B cell (primary cell): ENCODE measurements around the gene NRROS. TPM values are rescaled to one million over a fixed set of nuclear protein-coding genes. Genes with fewer than 3 reads are reported as not detected.

Source experiments
- ATAC-seq: fragments of 200-7000 bp; cut with Tn5 transposase; one replicate; pipeline ENCODE4 v1.10.0; 2021; ENCODE audit warnings: low read depth, mild to moderate bottlenecking, moderate number of reproducible peaks, moderate library complexity
- CTCF ChIA-PET: fragments of 350-600 bp; sonication (Branson Sonifier 250); formaldehyde crosslinking; loops from one replicate; lab custom pipeline; 2021; ENCODE audit warnings: antibody characterized with exemption, inconsistent platforms; lab: Charles Lee
- POLR2A ChIA-PET: fragments of 350-600 bp; sonication (Branson Sonifier 250); formaldehyde crosslinking; loops from one replicate; lab custom pipeline; 2021; ENCODE audit warnings: antibody characterized with exemption; lab: Charles Lee
- DNase-seq: peaks from one replicate; pipeline ENCODE4 v3.0.0; 2013
- H2AFZ ChIP-seq: 2 replicates; pipeline ENCODE4 v1.6.1; 2012; ENCODE audit warnings: mild to moderate bottlenecking, low read depth, low read length; ENCODE audit not compliant: insufficient read depth, poor library complexity, severe bottlenecking
- H3K27ac ChIP-seq, 2 donors: 1 replicate in 1 of 2; 2 replicates in 1 of 2; pipeline ENCODE4 v1.5.1; 2012 to 2013; ENCODE audit warnings: low read length in 2 of 2, mild to moderate bottlenecking in 2 of 2, moderate library complexity in 1 of 2
- H3K27me3 ChIP-seq, 4 experiments: fragments of 200-600 bp in 1 of 4; sonication (generic) in 1 of 4; replicated peaks in 1 of 4; 1 replicate in 2 of 4; 2 replicates in 2 of 4; pipeline versions ENCODE4 v1.6.1 to v1.7.0; 2013 to 2016; ENCODE audit warnings: low read length in 3 of 4, mild to moderate bottlenecking in 2 of 4, mixed read lengths in 1 of 4, moderate library complexity in 1 of 4; ENCODE audit not compliant: insufficient read depth in 4 of 4, control insufficient read depth in 3 of 4; ENCODE audit errors: control extremely low read depth in 1 of 4
- H3K36me3 ChIP-seq, 2 experiments: replicated peaks in 1 of 2; 1 replicate in 1 of 2; 2 replicates in 1 of 2; pipeline versions ENCODE4 v1.6.1 to v1.7.1; 2013; ENCODE audit warnings: low read length in 1 of 2; ENCODE audit not compliant: insufficient read depth in 2 of 2, control insufficient read depth in 1 of 2; ENCODE audit errors: control extremely low read depth in 1 of 2, extremely low read depth in 1 of 2
- H3K4me1 ChIP-seq, 2 donors: fragments of 200-600 bp in 1 of 2; sonication (generic) in 1 of 2; 1 replicate in 1 of 2; 2 replicates in 1 of 2; pipeline versions ENCODE4 v1.5.1 to v1.6.1; 2013 to 2017; ENCODE audit warnings: low read length in 2 of 2; ENCODE audit not compliant: control insufficient read depth in 2 of 2, insufficient read depth in 2 of 2
- H3K4me2 ChIP-seq: replicated peaks from 2 replicates; pipeline ENCODE3; 2012; ENCODE audit warnings: mild to moderate bottlenecking, low read depth, low read length; ENCODE audit not compliant: poor library complexity, severe bottlenecking
- H3K4me3 ChIP-seq, 5 experiments: fragments of 200-600 bp in 1 of 5; sonication (generic) in 1 of 5; 1 replicate in 3 of 5; 2 replicates in 2 of 5; pipeline versions ENCODE4 v1.5.1 to v1.7.0; 2011 to 2016; ENCODE audit warnings: low read length in 4 of 5, mild to moderate bottlenecking in 4 of 5, low read depth in 2 of 5, control low read depth in 1 of 5, moderate library complexity in 1 of 5; ENCODE audit not compliant: insufficient read depth in 1 of 5; ENCODE audit errors: control extremely low read depth in 1 of 5, extremely low read depth in 1 of 5
- H3K79me2 ChIP-seq: fragments of 200-600 bp; sonication (generic); one replicate; pipeline ENCODE4 v1.6.0; 2016; ENCODE audit warnings: low read length; ENCODE audit not compliant: control insufficient read depth, insufficient read depth
- H3K9ac ChIP-seq: fragments of 200-600 bp; sonication (generic); 2 replicates; pipeline ENCODE4 v1.6.1; 2017; ENCODE audit warnings: mild to moderate bottlenecking, low read length, moderate library complexity
- H3K9me3 ChIP-seq, 3 donors: one replicate each; pipeline versions ENCODE4 v1.6.1 to v1.7.1; 2013; ENCODE audit warnings: low read length in 2 of 3; ENCODE audit not compliant: control insufficient read depth in 2 of 3, insufficient read depth in 1 of 3; ENCODE audit errors: control extremely low read depth in 1 of 3
- H4K20me1 ChIP-seq: 2 replicates; pipeline ENCODE4 v1.6.0; 2012; ENCODE audit warnings: mild to moderate bottlenecking, low read length; ENCODE audit not compliant: insufficient read depth, control insufficient read depth, poor library complexity, severe bottlenecking
- H3K27ac Mint-ChIP-seq: one replicate; pipeline ENCODE4 v1.8.0; 2021; ENCODE audit warnings: mixed read lengths
- H3K27me3 Mint-ChIP-seq: one replicate; pipeline ENCODE4 v1.8.0; 2021; ENCODE audit warnings: mixed read lengths
- H3K4me1 Mint-ChIP-seq: one replicate; pipeline ENCODE4 v1.8.0; 2021; ENCODE audit warnings: mixed read lengths
- H3K4me3 Mint-ChIP-seq: one replicate; pipeline ENCODE4 v1.8.0; 2021; ENCODE audit warnings: mixed read lengths
- H3K9me3 Mint-ChIP-seq: one replicate; pipeline ENCODE4 v1.8.0; 2022; ENCODE audit warnings: mixed read lengths; ENCODE audit not compliant: insufficient read depth
- EZH2 ChIP-seq: IDR thresholded peaks from 2 replicates; pipeline ENCODE4 v1.6.1; 2012; ENCODE audit warnings: borderline replicate concordance, low read depth, mild to moderate bottlenecking, moderate library complexity, low read length; ENCODE audit not compliant: insufficient read depth, poor library complexity, severe bottlenecking
- whole genome bisulfite sequencing: methylation state at CpG from one replicate; pipeline ENCODE4 v1.1.5; 2013; ENCODE audit warnings: missing lambda C conversion rate; ENCODE audit not compliant: insufficient coverage; 5-methylcytosine and 5-hydroxymethylcytosine counted together
- intact Hi-C: fragments of 100-400 bp; cut with micrococcal nuclease; formaldehyde crosslinking; loops from one replicate; pipeline ENCODE4 v1.10.0; 2022
- polyA plus RNA-seq: library from polyadenylated mRNA; depleted of rRNA; stranded (reverse); fragments of >200 nt; gene quantifications from 2 replicates; pipeline ENCODE4 v1.2.3, GENCODE V29; 2012
- total RNA-seq, 2 donors: library from RNA; stranded (reverse); fragments of 120-200 nt in 1 of 2; gene quantifications; 1 replicate in 1 of 2; 2 replicates in 1 of 2; pipeline versions ENCODE4 v1.2.3 to v1.2.4, GENCODE V29; 2013 to 2022
- TF ChIP-seq, protein P1 (sequence below): fragments of 200-600 bp; IDR thresholded peaks from one replicate; pipeline ENCODE4 v1.8.0; 2022; ENCODE audit warnings: antibody characterized with exemption, mild to moderate bottlenecking

The NRROS gene
- total and polyA plus RNA-seq, 2 donors (not counting 1 experiment from before 2014, with no cell fraction given), result 40.1 to 87.9 TPM

DNA sequence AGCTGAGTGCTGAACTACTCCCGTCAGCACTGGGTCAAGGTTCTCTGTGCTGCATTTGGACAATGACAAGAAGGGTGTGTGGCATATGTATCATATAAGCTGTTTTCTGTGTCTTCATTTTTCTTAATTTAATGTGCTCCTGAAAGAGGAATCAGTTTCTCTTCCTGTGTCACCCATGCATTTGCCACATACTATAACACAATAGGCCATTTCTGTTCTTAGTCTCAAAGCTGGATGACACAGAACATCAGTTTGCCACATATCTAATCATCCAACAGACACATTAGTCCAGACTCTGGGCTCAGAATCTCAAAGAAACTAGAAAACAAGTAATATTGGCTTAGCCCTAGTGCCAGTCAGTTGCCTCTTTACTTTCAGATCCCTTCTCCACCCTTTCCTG is 38.4 kb downstream of the NRROS start:
- H3K27ac ChIP-seq, result no peak overlapping the region
- ChIA-PET CTCF (interaction anchor here (0.7 to 2.8 kb wide), 5 partner anchors 16 to 149 kb away, joined by 3 to 12 read pairs (median 4); no protein-coding TSS in a partner anchor), POLR2A (interaction anchor here (0.6 kb wide), 1 partner anchor 32 kb away, joined by 4 read pairs; no protein-coding TSS in a partner anchor)
- Mint-ChIP-seq H3K27me3 (no peaks in the 10 kb centered on the region), H3K4me1 (peaks cover 17% of the 10 kb centered on the region), H3K9me3 (peaks cover 3% of the 10 kb centered on the region), H3K4me3 (no peak overlapping the region), H3K27ac (no peak overlapping the region)
- H3K4me2 ChIP-seq, result no peak overlapping the region
- intact Hi-C loops, result no loop called here
- ATAC-seq (no peak), DNase-seq (no peak)
- H4K20me1 ChIP-seq, result no peaks in the 10 kb centered on the region
- WGBS, result no CpG with 5 or more reads among the region's 1 CpG
- no peak overlapping the region for H3K4me3 ChIP-seq
- no peaks in the 10 kb centered on the region for H3K79me2 ChIP-seq
- H3K4me1 ChIP-seq, result peaks cover 5 to 15% of the 10 kb centered on the region in 2 donors
- H3K9me3 ChIP-seq, result peaks cover 0 to 4% (median 0%) of the 10 kb centered on the region in 3 donors
- H2AFZ ChIP-seq, result no peak overlapping the region
- no peaks in the 10 kb centered on the region for H3K27me3 ChIP-seq
- H3K9ac ChIP-seq, result no peak overlapping the region
- H3K36me3 ChIP-seq, result peaks cover 0 to 4% of the 10 kb centered on the region in 2 experiments
- TF ChIP-seq, protein P1, sequence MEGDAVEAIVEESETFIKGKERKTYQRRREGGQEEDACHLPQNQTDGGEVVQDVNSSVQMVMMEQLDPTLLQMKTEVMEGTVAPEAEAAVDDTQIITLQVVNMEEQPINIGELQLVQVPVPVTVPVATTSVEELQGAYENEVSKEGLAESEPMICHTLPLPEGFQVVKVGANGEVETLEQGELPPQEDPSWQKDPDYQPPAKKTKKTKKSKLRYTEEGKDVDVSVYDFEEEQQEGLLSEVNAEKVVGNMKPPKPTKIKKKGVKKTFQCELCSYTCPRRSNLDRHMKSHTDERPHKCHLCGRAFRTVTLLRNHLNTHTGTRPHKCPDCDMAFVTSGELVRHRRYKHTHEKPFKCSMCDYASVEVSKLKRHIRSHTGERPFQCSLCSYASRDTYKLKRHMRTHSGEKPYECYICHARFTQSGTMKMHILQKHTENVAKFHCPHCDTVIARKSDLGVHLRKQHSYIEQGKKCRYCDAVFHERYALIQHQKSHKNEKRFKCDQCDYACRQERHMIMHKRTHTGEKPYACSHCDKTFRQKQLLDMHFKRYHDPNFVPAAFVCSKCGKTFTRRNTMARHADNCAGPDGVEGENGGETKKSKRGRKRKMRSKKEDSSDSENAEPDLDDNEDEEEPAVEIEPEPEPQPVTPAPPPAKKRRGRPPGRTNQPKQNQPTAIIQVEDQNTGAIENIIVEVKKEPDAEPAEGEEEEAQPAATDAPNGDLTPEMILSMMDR, result no peak
- no peak for TF ChIP-seq EZH2
